H9 (cell line): ENCODE results near the gene MLLT3. TPM values are rescaled to one million over a fixed set of nuclear protein-coding genes. Genes with fewer than 3 reads are reported as not detected.

Experiments used
- DNase-seq: peaks from one replicate; pipeline ENCODE4 v3.0.0-alpha.2; 2017
- H2AFZ ChIP-seq: one replicate; pipeline ENCODE4 v1.6.1; 2013; ENCODE audit warnings: mild to moderate bottlenecking, low read length, control low read depth, moderate library complexity
- H2AK5ac ChIP-seq: 2 replicates; pipeline ENCODE4 v1.6.1; 2013; ENCODE audit warnings: low read length, control low read depth, mixed read lengths; ENCODE audit not compliant: insufficient read length
- H2BK120ac ChIP-seq: one replicate; pipeline ENCODE4 v1.6.1; 2013; ENCODE audit warnings: low read depth, mild to moderate bottlenecking, low read length, control low read depth, inconsistent platforms; ENCODE audit not compliant: poor library complexity, severe bottlenecking
- H2BK12ac ChIP-seq: 2 replicates; pipeline ENCODE4 v1.6.1; 2013; ENCODE audit warnings: low read length, control low read depth, mixed read lengths, low read depth; ENCODE audit not compliant: insufficient read length
- H2BK15ac ChIP-seq: 2 replicates; pipeline ENCODE4 v1.6.1; 2013; ENCODE audit warnings: low read depth, low read length, control low read depth
- H2BK20ac ChIP-seq: one replicate; pipeline ENCODE4 v1.6.1; 2013; ENCODE audit warnings: low read depth, mild to moderate bottlenecking, low read length, control low read depth, inconsistent platforms; ENCODE audit not compliant: poor library complexity, severe bottlenecking
- H2BK5ac ChIP-seq: 2 replicates; pipeline ENCODE4 v1.6.1; 2013; ENCODE audit warnings: low read length, control low read depth, mixed read lengths; ENCODE audit not compliant: insufficient read length
- H3K14ac ChIP-seq: 2 replicates; pipeline ENCODE4 v1.6.1; 2013; ENCODE audit warnings: low read length, control low read depth; ENCODE audit not compliant: insufficient read depth
- H3K18ac ChIP-seq: 2 replicates; pipeline ENCODE4 v1.6.1; 2013; ENCODE audit warnings: low read depth, mild to moderate bottlenecking, mixed read lengths, low read length, control low read depth; ENCODE audit not compliant: insufficient read length
- H3K23ac ChIP-seq: 2 replicates; pipeline ENCODE4 v1.6.1; 2013; ENCODE audit warnings: low read length, control low read depth, mixed read lengths, low read depth; ENCODE audit not compliant: insufficient read length
- H3K23me2 ChIP-seq: 2 replicates; pipeline ENCODE4 v1.6.1; 2013; ENCODE audit warnings: low read depth, mild to moderate bottlenecking, mixed read lengths, low read length, control low read depth; ENCODE audit not compliant: insufficient read length, poor library complexity, severe bottlenecking
- H3K27ac ChIP-seq: 2 replicates; pipeline ENCODE4 v1.5.1; 2013; ENCODE audit warnings: low read length, control low read depth, mixed read lengths, low read depth; ENCODE audit not compliant: insufficient read length
- H3K27me3 ChIP-seq: 2 replicates; pipeline ENCODE4 v1.6.1; 2013; ENCODE audit warnings: low read length, control low read depth, inconsistent platforms; ENCODE audit not compliant: insufficient read depth
- H3K4ac ChIP-seq: 2 replicates; pipeline ENCODE4 v1.6.1; 2013; ENCODE audit warnings: low read depth, mild to moderate bottlenecking, control low read depth, inconsistent platforms, low read length, moderate library complexity
- H3K4me1 ChIP-seq: 2 replicates; pipeline ENCODE4 v1.6.1; 2013; ENCODE audit warnings: low read length, control low read depth, inconsistent platforms; ENCODE audit not compliant: insufficient read depth
- H3K4me2 ChIP-seq: 2 replicates; pipeline ENCODE4 v1.6.1; 2013; ENCODE audit warnings: low read length, control low read depth, mixed read lengths; ENCODE audit not compliant: insufficient read length, insufficient read depth
- H3K56ac ChIP-seq: 2 replicates; pipeline ENCODE4 v1.6.1; 2013; ENCODE audit warnings: low read depth, mild to moderate bottlenecking, mixed read lengths, low read length, control low read depth; ENCODE audit not compliant: insufficient read length
- H3K79me1 ChIP-seq: 2 replicates; pipeline ENCODE4 v1.6.1; 2013; ENCODE audit warnings: low read depth, mild to moderate bottlenecking, moderate library complexity, low read length, control low read depth, inconsistent platforms; ENCODE audit not compliant: insufficient read depth, poor library complexity, severe bottlenecking
- H3K79me2 ChIP-seq: 2 replicates; pipeline ENCODE4 v1.6.1; 2013; ENCODE audit warnings: low read length, control low read depth, inconsistent platforms; ENCODE audit not compliant: insufficient read depth
- H3K9ac ChIP-seq: 2 replicates; pipeline ENCODE4 v1.6.1; 2013; ENCODE audit warnings: low read length, control low read depth, mixed read lengths; ENCODE audit not compliant: insufficient read length; ENCODE audit errors: extremely low read depth
- H3K9me3 ChIP-seq: one replicate; pipeline ENCODE4 v1.6.1; 2013; ENCODE audit warnings: low read depth, low read length, inconsistent platforms; ENCODE audit not compliant: control insufficient read depth
- H3T11ph ChIP-seq: one replicate; pipeline ENCODE4 v1.6.1; 2013; ENCODE audit warnings: mild to moderate bottlenecking, low read length, control low read depth, inconsistent platforms
- H4K20me1 ChIP-seq: one replicate; pipeline ENCODE4 v1.6.1; 2013; ENCODE audit not compliant: control insufficient read depth, insufficient read length, insufficient read depth
- H4K5ac ChIP-seq: 2 replicates; pipeline ENCODE4 v1.6.1; 2013; ENCODE audit warnings: low read depth, mild to moderate bottlenecking, mixed read lengths, low read length, control low read depth; ENCODE audit not compliant: insufficient read length
- H4K8ac ChIP-seq: replicated peaks from 2 replicates; pipeline ENCODE4 v1.6.1; 2013; ENCODE audit warnings: low read length, control low read depth, mixed read lengths, low read depth; ENCODE audit not compliant: insufficient read length
- H4K91ac ChIP-seq: 2 replicates; pipeline ENCODE4 v1.6.1; 2013; ENCODE audit warnings: low read depth, mild to moderate bottlenecking, moderate library complexity, mixed read lengths, low read length, control low read depth; ENCODE audit not compliant: insufficient read length
- H3K27ac Mint-ChIP-seq, 3 experiments: 2 replicates in 2 of 3; 3 replicates in 1 of 3; pipeline ENCODE4 v1.8.0; 2020 to 2021; ENCODE audit warnings: mixed read lengths in 3 of 3, mild to moderate bottlenecking in 1 of 3, moderate library complexity in 1 of 3
- H3K27me3 Mint-ChIP-seq: 2 replicates; pipeline ENCODE4 v1.8.0; 2021; ENCODE audit warnings: low read depth, mild to moderate bottlenecking, moderate library complexity, mixed read lengths
- H3K36me3 Mint-ChIP-seq, 3 experiments: 2 replicates in 2 of 3; 3 replicates in 1 of 3; pipeline ENCODE4 v1.8.0; 2020 to 2021; ENCODE audit warnings: low read depth in 3 of 3, mixed read lengths in 3 of 3; ENCODE audit not compliant: insufficient read depth in 1 of 3
- H3K4me1 Mint-ChIP-seq, 2 experiments: 2 replicates each; pipeline ENCODE4 v1.8.0; 2020; ENCODE audit warnings: mixed read lengths in 2 of 2
- H3K4me3 Mint-ChIP-seq, 2 experiments: 2 replicates in 1 of 2; 3 replicates in 1 of 2; pipeline ENCODE4 v1.8.0; 2020 to 2021; ENCODE audit warnings: mild to moderate bottlenecking in 2 of 2, mixed read lengths in 2 of 2, moderate library complexity in 1 of 2
- H3K9me3 Mint-ChIP-seq, 2 experiments: 2 replicates in 1 of 2; 3 replicates in 1 of 2; pipeline ENCODE4 v1.8.0; 2020; ENCODE audit warnings: mild to moderate bottlenecking in 2 of 2, mixed read lengths in 2 of 2, moderate library complexity in 1 of 2
- total RNA-seq: library from RNA; stranded (reverse); gene quantifications from 2 replicates; pipeline ENCODE4 v1.2.1, GENCODE V29; 2021
- TF ChIP-seq, protein P1 (sequence below): fragments of 200-600 bp; sonication (generic); conservative IDR thresholded peaks from 3 replicates; pipeline ENCODE4 v1.8.0; 2021; ENCODE audit warnings: antibody characterized with exemption, mild to moderate bottlenecking

Gene MLLT3
- total RNA-seq, 1 experiment from 2014 or later, result 3.9 TPM

DNA sequence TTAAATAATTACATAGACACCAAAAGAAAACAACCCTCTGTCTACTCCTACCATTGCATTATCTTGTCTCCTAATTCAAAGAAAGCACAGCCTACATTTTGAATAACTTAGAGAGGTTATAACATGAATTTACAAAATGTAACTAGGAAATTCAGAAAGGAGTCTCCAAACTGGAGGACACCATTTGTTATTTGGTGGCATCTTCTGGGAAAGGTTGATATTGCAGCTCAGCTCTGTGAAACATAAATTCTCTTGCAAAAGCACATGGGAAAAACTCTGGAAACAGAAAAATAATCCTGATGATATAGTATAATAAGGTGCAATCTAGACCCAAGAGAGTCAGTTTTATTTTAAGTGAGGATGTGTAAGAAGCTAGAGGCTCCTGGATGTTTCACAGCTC lies 215.3 kb downstream of the MLLT3 start:
- H4K20me1 ChIP-seq, result no peaks in the 10 kb centered on the region
- no peak overlapping the region for H4K5ac ChIP-seq
- no peak overlapping the region for H2BK20ac ChIP-seq
- H3K27me3 Mint-ChIP-seq, result no peaks in the 10 kb centered on the region
- H3K9me3 Mint-ChIP-seq, result no peaks in the 10 kb centered on the region
- H3K14ac ChIP-seq, result no peak overlapping the region
- no peak overlapping the region for H2BK120ac ChIP-seq
- H3K4me2 ChIP-seq, result no peak overlapping the region
- H3K4ac ChIP-seq, result no peak overlapping the region
- H3K9me3 ChIP-seq, result no peaks in the 10 kb centered on the region
- no peak overlapping the region for H4K8ac ChIP-seq
- no peaks in the 10 kb centered on the region for H3K27me3 ChIP-seq
- no peaks in the 10 kb centered on the region for H3K23me2 ChIP-seq
- H3K56ac ChIP-seq, result no peak overlapping the region
- H2AFZ ChIP-seq, result no peak overlapping the region
- H3K4me1 ChIP-seq, result 0 out of 2 replicates have a peak, but pooled peaks cover 2% of the 10 kb centered on the region
- H3K23ac ChIP-seq, result no peak overlapping the region
- no peak for DNase-seq
- H3K4me1 Mint-ChIP-seq, result peaks cover 12% of the 10 kb centered on the region in 2 experiments
- H2AK5ac ChIP-seq, result no peak overlapping the region
- H3K9ac ChIP-seq, result no peak overlapping the region
- H3K79me1 ChIP-seq, result no peaks in the 10 kb centered on the region
- H3K4me3 Mint-ChIP-seq, result no peak overlapping the region
- H2BK5ac ChIP-seq, result no peak overlapping the region
- H3K36me3 Mint-ChIP-seq, result no peaks in the 10 kb centered on the region
- no peak overlapping the region for H3K18ac ChIP-seq
- no peak overlapping the region for H4K91ac ChIP-seq
- H3K79me2 ChIP-seq, result no peaks in the 10 kb centered on the region
- no peak overlapping the region for H3K27ac ChIP-seq
- no peak overlapping the region for H2BK12ac ChIP-seq
- H3K27ac Mint-ChIP-seq, result no peak overlapping the region
- TF ChIP-seq, protein P1, sequence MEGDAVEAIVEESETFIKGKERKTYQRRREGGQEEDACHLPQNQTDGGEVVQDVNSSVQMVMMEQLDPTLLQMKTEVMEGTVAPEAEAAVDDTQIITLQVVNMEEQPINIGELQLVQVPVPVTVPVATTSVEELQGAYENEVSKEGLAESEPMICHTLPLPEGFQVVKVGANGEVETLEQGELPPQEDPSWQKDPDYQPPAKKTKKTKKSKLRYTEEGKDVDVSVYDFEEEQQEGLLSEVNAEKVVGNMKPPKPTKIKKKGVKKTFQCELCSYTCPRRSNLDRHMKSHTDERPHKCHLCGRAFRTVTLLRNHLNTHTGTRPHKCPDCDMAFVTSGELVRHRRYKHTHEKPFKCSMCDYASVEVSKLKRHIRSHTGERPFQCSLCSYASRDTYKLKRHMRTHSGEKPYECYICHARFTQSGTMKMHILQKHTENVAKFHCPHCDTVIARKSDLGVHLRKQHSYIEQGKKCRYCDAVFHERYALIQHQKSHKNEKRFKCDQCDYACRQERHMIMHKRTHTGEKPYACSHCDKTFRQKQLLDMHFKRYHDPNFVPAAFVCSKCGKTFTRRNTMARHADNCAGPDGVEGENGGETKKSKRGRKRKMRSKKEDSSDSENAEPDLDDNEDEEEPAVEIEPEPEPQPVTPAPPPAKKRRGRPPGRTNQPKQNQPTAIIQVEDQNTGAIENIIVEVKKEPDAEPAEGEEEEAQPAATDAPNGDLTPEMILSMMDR, result peak; percentile 43; the same call in 2 of the 3 replicates
- H3T11ph ChIP-seq, result no peak overlapping the region
- no peak overlapping the region for H2BK15ac ChIP-seq
